GM18511 (cell line): ENCODE results near the gene SAMD4A.

Source experiments
- ATAC-seq: cut with Tn5 transposase; IDR thresholded peaks from one replicate; pipeline ENCODE4 v1.9.1; 2021; ENCODE audit warnings: mild to moderate bottlenecking, moderate library complexity; ENCODE audit not compliant: unreplicated experiment

Gene SAMD4A

GRCh38 chr14:54565785-54566409, 1.0 kb upstream of the SAMD4A start:
- peak; percentile 65 for ATAC-seq

GRCh38 chr14:54567224-54567638, 303 bp downstream of the SAMD4A start:
- no peak for ATAC-seq

GRCh38 chr14:54567639-54568561, 972 bp downstream of the SAMD4A start:
- no peak for ATAC-seq

- no peak for ATAC-seq
Measured at GRCh38 chr14:54568821-54569595, 2.1 kb downstream of the SAMD4A start.

GRCh38 chr14:54570047-54570446, 3.1 kb downstream of the SAMD4A start:
- no peak for ATAC-seq

- ATAC-seq = no peak
Measured at GRCh38 chr14:54570631-54571415, 3.9 kb downstream of the SAMD4A start.

GRCh38 chr14:54572316-54572715, 5.4 kb downstream of the SAMD4A start:
- ATAC-seq = no peak

GRCh38 chr14:54574528-54574927, 7.6 kb downstream of the SAMD4A start:
- ATAC-seq = no peak

- no peak for ATAC-seq
Measured at GRCh38 chr14:54577494-54577893, 10.6 kb downstream of the SAMD4A start.

GRCh38 chr14:54577977-54578376, 11.0 kb downstream of the SAMD4A start:
- no peak for ATAC-seq

- no peak for ATAC-seq
Measured at GRCh38 chr14:54579621-54580020, 12.7 kb downstream of the SAMD4A start.

- no peak for ATAC-seq
Measured at GRCh38 chr14:54580933-54581332, 14.0 kb downstream of the SAMD4A start.

- ATAC-seq = no peak
Measured at GRCh38 chr14:54582334-54582733, 15.4 kb downstream of the SAMD4A start.

GRCh38 chr14:54584097-54584496, 17.2 kb downstream of the SAMD4A start:
- ATAC-seq = no peak

- ATAC-seq = no peak
Measured at GRCh38 chr14:54585214-54585613, 18.3 kb downstream of the SAMD4A start.

- ATAC-seq = no peak
Measured at GRCh38 chr14:54589076-54589475, 22.1 kb downstream of the SAMD4A start.

- ATAC-seq = no peak
Measured at GRCh38 chr14:54589843-54590242, 22.9 kb downstream of the SAMD4A start.

GRCh38 chr14:54590481-54590880, 23.6 kb downstream of the SAMD4A start:
- no peak for ATAC-seq

GRCh38 chr14:54591461-54591860, 24.5 kb downstream of the SAMD4A start:
- ATAC-seq = no peak

- no peak for ATAC-seq
Measured at GRCh38 chr14:54591866-54592265, 24.9 kb downstream of the SAMD4A start.

- ATAC-seq = no peak
Measured at GRCh38 chr14:54593860-54594259, 26.9 kb downstream of the SAMD4A start.
